DMS53 treated with DMSO at 0.1 percent for 48 hours (cell line): ENCODE data around the gene ZNF575.

Source experiments
- DNase-seq: peaks from one replicate; lab custom pipeline; 2025; ENCODE audit not compliant: unreplicated experiment; lab: John Stamatoyannopoulos, UW

The ZNF575 gene, protein sequence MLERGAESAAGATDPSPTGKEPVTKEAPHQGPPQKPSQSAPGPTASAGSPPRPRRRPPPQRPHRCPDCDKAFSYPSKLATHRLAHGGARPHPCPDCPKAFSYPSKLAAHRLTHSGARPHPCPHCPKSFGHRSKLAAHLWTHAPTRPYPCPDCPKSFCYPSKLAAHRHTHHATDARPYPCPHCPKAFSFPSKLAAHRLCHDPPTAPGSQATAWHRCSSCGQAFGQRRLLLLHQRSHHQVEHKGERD

DNA sequence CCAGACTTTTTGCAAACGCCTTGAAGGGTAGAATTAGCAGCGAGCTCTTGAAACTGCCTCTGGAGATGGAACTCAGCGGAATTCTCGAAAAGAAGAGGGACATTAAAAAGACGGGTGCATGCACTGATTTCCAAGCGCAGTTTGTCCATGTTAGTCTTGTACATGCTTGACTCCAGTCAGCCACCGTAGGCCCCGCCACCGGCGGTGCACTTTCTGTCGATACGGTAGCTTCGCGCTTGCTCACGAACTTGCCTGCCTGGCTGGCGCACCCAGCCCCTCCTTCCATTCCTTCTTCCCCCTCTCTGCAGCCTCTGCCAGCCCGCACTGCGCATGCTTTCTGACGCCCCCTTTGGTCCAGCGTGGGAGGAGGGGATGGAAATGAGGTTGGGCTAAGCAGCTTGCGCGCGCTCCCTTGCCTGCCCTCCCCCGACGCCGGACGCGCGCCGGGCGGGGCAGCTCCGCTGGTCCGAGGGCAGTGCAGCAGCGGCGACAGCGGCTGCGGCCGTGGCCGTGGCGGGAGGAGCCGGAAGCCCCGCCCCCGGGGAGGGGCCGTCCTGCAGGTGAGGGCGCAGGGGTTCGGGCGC, at the start of gene ZNF575:
ZNF575 (plus strand) TSS at position 227 of the 584 bp plus-strand sequence. CDS start 1,235 bp downstream, outside the sequence.
- DNase-seq = peak; percentile 91

DNA sequence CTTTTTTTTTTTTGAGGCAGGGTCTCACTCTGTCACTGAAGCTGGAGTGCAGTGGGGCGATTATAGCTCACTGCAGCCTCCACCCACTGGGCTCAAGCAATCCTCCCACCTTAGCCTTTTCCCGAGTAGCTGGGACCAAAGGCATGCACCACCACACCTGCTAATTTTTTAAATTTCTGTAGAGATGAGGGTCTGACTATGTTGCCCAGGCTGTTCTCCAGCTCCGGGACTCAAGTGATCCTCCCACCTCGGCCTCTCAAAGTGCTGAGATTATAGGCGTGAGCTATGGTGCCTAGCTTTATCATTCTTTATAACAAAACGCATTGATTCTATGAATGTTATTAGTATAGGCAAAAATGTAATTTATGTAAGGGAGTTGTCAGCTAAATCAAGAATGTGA, 49.7 kb upstream of the ZNF575 start:
- DNase-seq = no peak

- no peak for DNase-seq
These were observed 47.0 kb upstream of the ZNF575 start for GRCh38 chr19:43485951-43486350.

GRCh38 chr19:43486412-43486811, 46.6 kb upstream of the ZNF575 start:
- no peak for DNase-seq

DNA sequence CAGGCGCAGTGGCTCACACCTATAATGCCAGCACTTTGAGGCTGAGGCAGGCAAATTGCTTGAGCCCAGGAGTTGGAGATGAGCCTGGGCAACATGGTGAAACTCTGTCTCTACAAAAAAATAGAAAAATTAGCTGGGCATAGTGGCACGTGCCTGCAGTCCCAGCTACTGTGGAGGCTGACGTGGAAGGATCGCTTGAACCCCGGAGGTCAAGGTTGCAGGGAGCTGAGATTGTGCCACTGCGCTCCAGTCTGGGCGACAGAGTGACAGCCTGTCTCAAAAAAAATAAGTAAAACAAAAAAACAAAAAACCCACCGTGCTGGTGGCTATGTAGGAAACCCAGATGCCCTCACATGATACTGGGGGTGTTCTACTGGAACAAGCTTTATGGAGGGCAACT, 44.8 kb upstream of the ZNF575 start:
- no peak for DNase-seq

- DNase-seq = no peak
These were observed 43.7 kb upstream of the ZNF575 start for GRCh38 chr19:43489310-43489709.

GRCh38 chr19:43489979-43490599, 42.9 kb upstream of the ZNF575 start:
- no peak for DNase-seq

GRCh38 chr19:43490759-43491158, 42.2 kb upstream of the ZNF575 start:
- no peak for DNase-seq

DNA sequence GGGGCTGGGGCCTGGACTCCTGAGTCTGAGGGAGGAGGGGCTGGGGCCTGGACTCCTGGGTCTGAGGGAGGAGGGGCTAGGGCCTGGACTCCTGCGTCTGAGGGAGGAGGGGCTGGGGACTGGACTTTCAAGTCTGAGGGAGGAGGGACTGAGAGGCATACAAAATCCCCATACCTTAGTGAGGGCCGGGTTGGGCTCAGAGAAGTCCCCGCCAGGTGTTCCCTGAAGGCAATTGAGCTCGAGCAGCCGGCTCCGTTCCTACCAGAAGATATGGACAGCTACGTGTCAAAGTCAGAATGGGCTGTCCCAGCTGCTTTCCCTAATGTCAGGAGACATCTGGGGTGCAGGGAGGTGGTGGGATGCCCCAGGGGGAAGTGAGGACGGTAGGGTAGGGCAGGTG, 37.9 kb upstream of the ZNF575 start:
- no peak for DNase-seq

GRCh38 chr19:43496960-43497359, 36.0 kb upstream of the ZNF575 start:
- DNase-seq = no peak

- no peak for DNase-seq
These were observed 34.6 kb upstream of the ZNF575 start for GRCh38 chr19:43498233-43498842.

DNA sequence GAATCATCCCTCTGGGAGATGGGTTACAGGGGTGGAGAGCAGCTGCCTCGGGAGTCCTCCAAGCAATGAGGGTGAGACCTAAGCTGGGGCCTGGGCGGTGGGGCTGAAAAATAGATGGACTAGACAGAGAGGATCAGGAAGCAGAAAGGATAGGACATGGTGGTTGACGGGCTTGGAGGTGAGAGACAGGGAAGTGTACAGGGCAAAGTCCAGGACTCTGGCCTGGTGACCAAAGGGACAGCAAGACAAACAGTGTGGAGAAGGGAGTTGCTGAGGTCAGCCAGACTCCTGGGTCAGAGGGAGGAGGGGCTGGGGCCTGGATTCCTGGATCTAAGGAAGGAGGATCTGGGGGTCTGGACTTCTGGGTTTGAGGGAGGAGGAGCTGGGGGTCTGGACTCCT, 33.9 kb upstream of the ZNF575 start:
- no peak for DNase-seq

DNA sequence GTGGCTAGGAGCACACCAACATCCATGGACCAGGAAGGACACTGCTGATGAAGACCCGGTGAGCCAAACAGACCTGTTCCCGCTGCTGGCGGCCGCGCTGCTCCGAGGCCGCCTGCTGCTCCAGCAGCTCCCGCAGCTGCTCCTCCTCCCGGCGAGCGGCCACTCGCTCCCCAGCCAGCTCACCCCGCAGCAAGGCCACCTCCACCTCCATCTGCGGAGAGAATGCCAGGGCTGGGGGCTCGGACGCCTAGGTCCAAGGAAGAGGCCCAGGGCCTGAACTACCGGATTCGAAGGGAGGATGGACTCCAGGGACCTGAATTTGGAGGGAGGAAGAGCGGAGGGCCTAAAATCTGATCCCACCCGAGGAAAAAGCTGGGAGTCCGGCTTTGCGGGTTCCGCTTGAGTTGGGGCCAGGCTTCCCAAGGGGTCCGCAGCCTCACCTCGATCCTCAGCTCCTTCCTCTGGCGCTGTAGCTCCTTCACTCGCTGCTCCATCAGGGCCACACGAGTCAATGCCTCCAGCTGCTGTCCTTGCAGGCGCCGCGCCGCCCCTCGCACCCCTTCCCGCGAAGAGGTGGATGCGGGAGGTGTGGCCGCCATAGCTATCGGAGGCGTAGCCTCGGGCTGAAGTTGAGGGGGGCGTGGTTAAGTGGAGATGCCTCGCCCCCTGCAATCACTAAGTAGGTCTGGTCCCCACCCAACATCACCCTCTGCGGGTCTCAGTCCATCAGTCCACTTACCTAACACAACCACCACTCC, 31.1 kb upstream of the ZNF575 start:
- DNase-seq = no peak

- no peak for DNase-seq
These were observed 30.5 kb upstream of the ZNF575 start for GRCh38 chr19:43502419-43502976.

DNA sequence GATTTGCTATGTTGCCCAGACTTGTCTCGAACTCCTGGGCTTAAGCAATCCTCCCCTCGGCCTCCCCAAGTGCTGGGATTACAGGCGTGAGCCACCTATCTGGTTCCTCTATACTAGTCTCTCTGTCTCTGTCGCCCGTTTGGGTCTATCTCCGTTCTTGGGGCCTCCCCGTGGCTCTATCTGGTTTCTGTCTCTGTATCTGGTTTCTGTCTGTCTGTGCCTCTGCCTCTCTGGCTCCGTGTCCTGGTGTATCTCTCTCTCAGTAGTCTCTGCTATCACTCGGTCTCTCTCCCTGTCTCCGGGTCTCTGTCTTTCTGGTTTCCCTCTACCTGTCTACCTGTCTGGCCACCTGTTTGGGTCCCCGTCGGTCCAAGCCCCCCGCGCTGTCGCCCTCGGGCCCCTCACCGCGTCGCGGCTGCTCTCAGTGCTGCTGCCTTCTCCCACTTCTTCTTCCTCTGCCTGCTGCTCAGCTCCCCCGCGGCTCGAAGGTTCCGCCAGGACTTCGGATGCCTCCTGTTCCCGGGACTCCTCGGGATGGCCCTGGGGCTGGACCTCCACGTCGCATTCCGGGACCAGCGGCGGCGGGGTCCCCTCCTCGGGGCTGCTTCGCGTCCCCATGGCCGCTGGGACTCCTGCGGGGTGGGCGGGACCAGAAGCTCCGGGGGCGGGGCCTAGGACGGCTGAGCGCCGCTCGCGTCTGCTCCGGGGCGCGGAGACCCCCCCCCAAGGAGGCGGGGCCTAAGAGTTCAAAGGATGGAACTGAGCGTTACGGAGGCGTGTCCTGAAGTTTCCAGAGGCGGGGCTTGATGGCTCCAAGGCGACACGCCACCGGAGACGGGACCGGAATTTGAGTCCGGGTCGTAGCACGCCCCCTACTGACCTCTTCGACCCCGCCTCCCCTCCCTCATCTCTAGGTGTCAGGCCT, 29.2 kb upstream of the ZNF575 start:
- peak; percentile 36 for DNase-seq

GRCh38 chr19:43504426-43505185, 28.4 kb upstream of the ZNF575 start, which contains the start of gene PHLDB3:
Gene PHLDB3 (minus strand): TSS chr19:43504746. CDS start chr19:43504118, 628 bp downstream.
- DNase-seq = no peak

DNA sequence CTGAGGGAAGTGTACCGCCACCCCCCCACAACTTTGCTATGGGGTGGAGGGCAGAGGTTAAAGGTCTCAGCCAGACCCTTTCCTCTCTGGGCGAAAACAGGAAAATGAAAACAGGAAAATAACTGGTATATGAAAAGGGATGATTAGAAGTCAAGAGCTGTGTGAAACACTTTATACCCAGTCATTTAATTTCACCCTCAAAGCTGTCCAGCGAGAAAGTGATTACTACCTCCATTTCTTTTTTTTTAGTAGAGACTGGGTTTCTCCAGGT, 27.9 kb upstream of the ZNF575 start:
- no peak for DNase-seq

GRCh38 chr19:43505941-43506340, 27.0 kb upstream of the ZNF575 start:
- DNase-seq = no peak

GRCh38 chr19:43506629-43507028, 26.4 kb upstream of the ZNF575 start:
- no peak for DNase-seq
